HG03159 (cell line): ENCODE data around the gene USF2.

Experiments used
- ATAC-seq: cut with Tn5 transposase; IDR thresholded peaks from one replicate; pipeline ENCODE4 v1.9.1; 2021; ENCODE audit warnings: mild to moderate bottlenecking, moderate library complexity; ENCODE audit not compliant: unreplicated experiment

Gene USF2

GRCh38 chr19:35241417-35241816, 27.3 kb upstream of the USF2 start:
- no peak for ATAC-seq

GRCh38 chr19:35246466-35247092, 22.2 kb upstream of the USF2 start:
- no peak for ATAC-seq

GRCh38 chr19:35247526-35248309, 21.0 kb upstream of the USF2 start:
- peak; percentile 41 for ATAC-seq

- ATAC-seq: peak; percentile 76
These were observed 20.2 kb upstream of the USF2 start, which contains the start of gene LSR for GRCh38 chr19:35248310-35249145. Gene LSR, plus strand, starts transcription at chr19:35249002. Its CDS starts 21 bp downstream, at chr19:35249023.

- no peak for ATAC-seq
These were observed 19.5 kb upstream of the USF2 start for GRCh38 chr19:35249146-35249847.

- no peak for ATAC-seq
These were observed 18.7 kb upstream of the USF2 start for GRCh38 chr19:35249848-35250711.

- no peak for ATAC-seq
These were observed 17.3 kb upstream of the USF2 start for GRCh38 chr19:35251456-35251855.

GRCh38 chr19:35253316-35254286, 15.2 kb upstream of the USF2 start:
- ATAC-seq: no peak

GRCh38 chr19:35254341-35255297, 14.1 kb upstream of the USF2 start:
- no peak for ATAC-seq

- no peak for ATAC-seq
These were observed 12.2 kb upstream of the USF2 start for GRCh38 chr19:35256566-35256965.

GRCh38 chr19:35257113-35257461, 11.7 kb upstream of the USF2 start:
- ATAC-seq: no peak

- ATAC-seq: no peak
These were observed 8.0 kb upstream of the USF2 start for GRCh38 chr19:35260694-35261304.

- no peak for ATAC-seq
These were observed 7.2 kb upstream of the USF2 start for GRCh38 chr19:35261356-35262100.

- no peak for ATAC-seq
These were observed 6.5 kb upstream of the USF2 start for GRCh38 chr19:35262101-35262761.

- no peak for ATAC-seq
These were observed 4.3 kb upstream of the USF2 start for GRCh38 chr19:35264268-35265125.
